ENCODE measurements around the gene SLC32A1. TPM values are rescaled to one million over a fixed set of nuclear protein-coding genes. Genes with fewer than 3 reads are reported as not detected.

The SLC32A1 gene
- total and polyA plus RNA-seq, 2 of the 4 experiments (the other 2 are of a cell fraction): not detected

DNA sequence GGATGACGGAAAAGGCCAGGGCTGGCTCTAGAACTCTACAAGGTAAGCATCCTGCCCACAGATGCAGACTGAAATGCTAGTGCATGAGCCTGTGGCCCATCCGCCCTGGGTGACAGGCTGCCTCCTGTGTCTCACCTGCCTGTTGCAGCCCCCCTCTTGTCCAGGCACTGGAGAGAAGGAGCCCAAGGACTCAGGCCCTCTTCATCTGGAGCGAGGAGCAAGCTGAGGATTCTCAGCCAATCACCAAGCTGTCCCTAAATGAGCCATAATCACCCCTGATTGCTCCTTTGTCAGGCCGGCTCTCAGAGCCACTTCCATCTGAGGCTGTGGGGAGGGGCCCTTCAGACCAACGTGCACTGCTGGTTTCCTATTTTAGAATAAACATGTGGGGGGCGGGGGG lies 10.0 kb upstream of the SLC32A1 start:
- 25% methylated on average over 2 of the region's 6 CpGs; no CpG with 5 or more reads in 1 of the 2 experiments for WGBS, 2 experiments (ENCODE audit: extremely low coverage in 2 of 2, insufficient read length in 1 of 2)

More for the DNA sequence above, 10.0 kb upstream of the SLC32A1 start:
- Histone ChIP-seq H4K20me1 (ENCODE audit: insufficient read depth, low read length) (no peaks in the 10 kb centered on the region), H3K4ac (ENCODE audit: low read depth, low read length) (no peak overlapping the region), H3K9ac (ENCODE audit: low read depth, low read length) (no peak overlapping the region), H3K4me3 (ENCODE audit: insufficient read depth, low read depth, low read length) (no peak overlapping the region), H4K8ac (ENCODE audit: low read depth in 2 of 2, low read length in 2 of 2) (no peak overlapping the region), H3K27ac (ENCODE audit: insufficient read depth, low read length) (no peak overlapping the region), H3K27me3 (ENCODE audit: control insufficient read depth, insufficient read depth, low read length) (peaks cover 16% of the 10 kb centered on the region), H4K91ac (ENCODE audit: insufficient read depth, low read depth, low read length) (no peak overlapping the region), H2AK5ac (ENCODE audit: low read depth, low read length) (no peak overlapping the region), H3K14ac (replicated peaks; ENCODE audit: low read depth, low read length) (no peak overlapping the region), H3K18ac (ENCODE audit: low read depth, low read length) (no peak overlapping the region), H2BK5ac (ENCODE audit: low read depth, low read length, poor library complexity, severe bottlenecking) (no peak overlapping the region), H3K4me2 (ENCODE audit: low read depth, low read length) (no peak overlapping the region), H3K79me1 (ENCODE audit: low read depth in 1 of 2, low read length in 2 of 2) (no peaks in the 10 kb centered on the region), H3K9me1 (ENCODE audit: insufficient read depth, low read length) (no peaks in the 10 kb centered on the region), H3K4me1 (ENCODE audit: control insufficient read depth, insufficient read depth, low read length) (no peaks in the 10 kb centered on the region), H2BK120ac (ENCODE audit: low read depth, low read length) (no peak overlapping the region), H3K56ac (ENCODE audit: extremely low read depth, insufficient read depth, low read length) (no peak overlapping the region), H3K23ac (ENCODE audit: low read depth, low read length) (no peak overlapping the region), H2AFZ (replicated peaks; ENCODE audit: low read length, poor library complexity) (no peak overlapping the region), H2BK15ac (ENCODE audit: low read depth, low read length) (no peak overlapping the region), H3K36me3 (ENCODE audit: control insufficient read depth, insufficient read depth, low read length) (no peaks in the 10 kb centered on the region), H2BK20ac (ENCODE audit: low read depth, low read length) (no peak overlapping the region), H3K9me3 (ENCODE audit: control insufficient read depth, insufficient read depth, low read length) (no peaks in the 10 kb centered on the region), H4K5ac (ENCODE audit: low read depth, low read length) (no peak overlapping the region), H2AK9ac (replicated peaks; ENCODE audit: low read depth, low read length, poor library complexity) (no peak overlapping the region)
- TF ChIP-seq CHD1 (IDR thresholded peaks at IDR 0.05; ENCODE audit: low read depth, low read length) (no peak), POLR2A (IDR thresholded peaks at IDR 0.05; ENCODE audit: low read depth, low read length) (no peak), BHLHE40 (IDR thresholded peaks at IDR 0.05; ENCODE audit: low read depth, low read length) (no peak), MXI1 (IDR thresholded peaks at IDR 0.05; ENCODE audit: borderline replicate concordance, low read depth, low read length) (no peak), RAD21 (IDR thresholded peaks at IDR 0.05; ENCODE audit: low read length) (no peak), FOS (IDR thresholded peaks at IDR 0.05; ENCODE audit: low read depth, low read length) (no peak), NFE2L2 (IDR thresholded peaks at IDR 0.05; ENCODE audit: low read depth, low read length) (no peak), RFX5 (IDR thresholded peaks at IDR 0.05; ENCODE audit: low read depth, low read length) (no peak)
- TF ChIP-seq, protein P1, sequence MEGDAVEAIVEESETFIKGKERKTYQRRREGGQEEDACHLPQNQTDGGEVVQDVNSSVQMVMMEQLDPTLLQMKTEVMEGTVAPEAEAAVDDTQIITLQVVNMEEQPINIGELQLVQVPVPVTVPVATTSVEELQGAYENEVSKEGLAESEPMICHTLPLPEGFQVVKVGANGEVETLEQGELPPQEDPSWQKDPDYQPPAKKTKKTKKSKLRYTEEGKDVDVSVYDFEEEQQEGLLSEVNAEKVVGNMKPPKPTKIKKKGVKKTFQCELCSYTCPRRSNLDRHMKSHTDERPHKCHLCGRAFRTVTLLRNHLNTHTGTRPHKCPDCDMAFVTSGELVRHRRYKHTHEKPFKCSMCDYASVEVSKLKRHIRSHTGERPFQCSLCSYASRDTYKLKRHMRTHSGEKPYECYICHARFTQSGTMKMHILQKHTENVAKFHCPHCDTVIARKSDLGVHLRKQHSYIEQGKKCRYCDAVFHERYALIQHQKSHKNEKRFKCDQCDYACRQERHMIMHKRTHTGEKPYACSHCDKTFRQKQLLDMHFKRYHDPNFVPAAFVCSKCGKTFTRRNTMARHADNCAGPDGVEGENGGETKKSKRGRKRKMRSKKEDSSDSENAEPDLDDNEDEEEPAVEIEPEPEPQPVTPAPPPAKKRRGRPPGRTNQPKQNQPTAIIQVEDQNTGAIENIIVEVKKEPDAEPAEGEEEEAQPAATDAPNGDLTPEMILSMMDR (conservative IDR thresholded peaks at IDR 0.05; ENCODE audit: low read depth, low read length): no peak
- TF ChIP-seq, protein P2, sequence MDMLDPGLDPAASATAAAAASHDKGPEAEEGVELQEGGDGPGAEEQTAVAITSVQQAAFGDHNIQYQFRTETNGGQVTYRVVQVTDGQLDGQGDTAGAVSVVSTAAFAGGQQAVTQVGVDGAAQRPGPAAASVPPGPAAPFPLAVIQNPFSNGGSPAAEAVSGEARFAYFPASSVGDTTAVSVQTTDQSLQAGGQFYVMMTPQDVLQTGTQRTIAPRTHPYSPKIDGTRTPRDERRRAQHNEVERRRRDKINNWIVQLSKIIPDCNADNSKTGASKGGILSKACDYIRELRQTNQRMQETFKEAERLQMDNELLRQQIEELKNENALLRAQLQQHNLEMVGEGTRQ (IDR thresholded peaks at IDR 0.05; ENCODE audit: low read depth, low read length): no peak
- BruUV-seq (replicated peaks): no TSS peak
- dilution Hi-C loops (cut with HindIII; ENCODE audit: low sequenced_read_pairs, unreplicated experiment): no loop called here
- DNase-seq (no peak), ATAC-seq (ENCODE audit: low read depth) (no peak)
- CTCF ChIA-PET: no interaction called here
- in situ Hi-C loops (cut with MboI; ENCODE audit: low sequenced_read_pairs): no loop called here
- POLR2A ChIA-PET (ENCODE audit: unreplicated experiment): no interaction called here
- intact Hi-C loops (cut with micrococcal nuclease): no loop called here

Measured in IMR-90 (cell line).